Caco-2 (cell line): ENCODE results near the gene TMEM30A. TPM values are rescaled to one million over a fixed set of nuclear protein-coding genes. Genes with fewer than 3 reads are reported as not detected.

Experiments used
- BruUV-seq: library from RNA; stranded (reverse); fragments of 400-500 nt; replicated peaks from 2 replicates; lab custom pipeline; 2021; lab: Mats Ljungman, UMichigan
- CTCF ChIA-PET: fragments of 300-600 bp; sonication (Branson Sonifier 250); formaldehyde crosslinking; loops from one replicate; lab custom pipeline; 2022; ENCODE audit warnings: antibody characterized with exemption; lab: Charles Lee
- POLR2A ChIA-PET: fragments of 300-600 bp; sonication (Branson Sonifier 250); formaldehyde crosslinking; loops from one replicate; lab custom pipeline; 2022; ENCODE audit warnings: antibody characterized with exemption; lab: Charles Lee
- DNase-seq, 2 experiments: peaks; one replicate each; pipeline versions ENCODE4 v3.0.0 to v3.0.0-alpha.2; 2020 to 2022
- H3K27me3 ChIP-seq: replicated peaks from 2 replicates; pipeline ENCODE4 v1.6.0; 2011; ENCODE audit warnings: low read length; ENCODE audit not compliant: control insufficient read depth, insufficient read depth
- H3K36me3 ChIP-seq: 2 replicates; pipeline ENCODE4 v1.5.1; 2011; ENCODE audit warnings: low read length; ENCODE audit not compliant: control insufficient read depth, insufficient read depth
- H3K4me1 ChIP-seq: fragments of 250-450 bp; sonication (Bioruptor Pico); 2 replicates; pipeline ENCODE4 v1.5.1; 2020; ENCODE audit warnings: mild to moderate bottlenecking
- H3K4me3 ChIP-seq: 2 replicates; pipeline ENCODE4 v1.5.1; 2011; ENCODE audit warnings: low read depth, mild to moderate bottlenecking, control low read depth, low read length
- H3K9me3 ChIP-seq: fragments of 250-450 bp; sonication (Bioruptor Pico); 2 replicates; pipeline ENCODE4 v1.5.1; 2020; ENCODE audit warnings: mild to moderate bottlenecking, moderate library complexity
- H3K27ac Mint-ChIP-seq: one replicate; pipeline ENCODE4 v1.8.0; 2022; ENCODE audit warnings: mixed read lengths; ENCODE audit not compliant: unreplicated experiment
- H3K27me3 Mint-ChIP-seq: one replicate; pipeline ENCODE4 v1.8.0; 2022; ENCODE audit warnings: mixed read lengths; ENCODE audit not compliant: insufficient read depth, unreplicated experiment
- H3K36me3 Mint-ChIP-seq: one replicate; pipeline ENCODE4 v1.8.0; 2022; ENCODE audit warnings: mild to moderate bottlenecking, mixed read lengths; ENCODE audit not compliant: insufficient read depth, unreplicated experiment
- H3K4me1 Mint-ChIP-seq: one replicate; pipeline ENCODE4 v1.8.0; 2022; ENCODE audit warnings: low read depth, mixed read lengths; ENCODE audit not compliant: unreplicated experiment
- H3K4me3 Mint-ChIP-seq: one replicate; pipeline ENCODE4 v1.8.0; 2022; ENCODE audit warnings: mild to moderate bottlenecking, moderate library complexity, mixed read lengths; ENCODE audit not compliant: unreplicated experiment
- H3K9me3 Mint-ChIP-seq: one replicate; pipeline ENCODE4 v1.8.0; 2022; ENCODE audit warnings: mixed read lengths; ENCODE audit not compliant: unreplicated experiment
- intact Hi-C: fragments of 100-400 bp; cut with micrococcal nuclease; formaldehyde crosslinking; loops from one replicate; pipeline ENCODE4 v1.10.0; 2022; ENCODE audit not compliant: unreplicated experiment
- total RNA-seq: library from RNA; stranded (reverse); gene quantifications from 2 replicates; pipeline ENCODE4 v1.2.3, GENCODE V29; 2022
- TF ChIP-seq, protein P1 (sequence below), 2 experiments: fragments of 200-600 bp in 1 of 2; IDR thresholded peaks; 1 replicate in 1 of 2; 2 replicates in 1 of 2; pipeline versions ENCODE4 v1.5.1 to v1.8.0; 2011 to 2022; ENCODE audit warnings: antibody characterized with exemption in 1 of 2, control low read depth in 1 of 2, inconsistent platforms in 1 of 2, low read depth in 1 of 2, low read length in 1 of 2, mild to moderate bottlenecking in 1 of 2, moderate library complexity in 1 of 2; ENCODE audit not compliant: insufficient read depth in 1 of 2, severe bottlenecking in 1 of 2, unreplicated experiment in 1 of 2

Gene TMEM30A
- total RNA-seq, 1 experiment from 2014 or later = 55.8 TPM

DNA sequence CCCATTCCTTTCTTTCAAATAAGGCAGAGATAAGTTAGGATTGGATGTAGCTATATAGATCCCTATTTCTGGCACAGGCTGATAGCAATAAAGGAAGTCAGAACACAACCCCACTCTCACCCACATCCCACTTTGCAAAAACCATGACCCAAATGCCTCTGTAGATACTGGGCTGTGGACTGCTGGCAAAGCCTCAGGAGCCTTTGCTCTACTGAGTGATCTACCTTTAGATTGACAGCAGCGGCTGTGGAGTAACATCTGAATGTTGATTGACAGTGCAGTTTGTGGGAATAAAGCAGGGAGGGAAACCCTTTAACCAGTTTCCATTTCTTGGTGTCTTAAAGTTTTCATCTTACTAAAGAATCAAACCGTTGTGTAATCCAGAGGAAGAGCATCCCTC, 6.7 kb upstream of the TMEM30A start:
- CTCF ChIA-PET = no interaction called here
- no peaks in the 10 kb centered on the region for H3K36me3 ChIP-seq
- POLR2A ChIA-PET = no interaction called here
- H3K4me1 ChIP-seq = no peaks in the 10 kb centered on the region; the same call in 1 of the 2 replicates
- no peak overlapping the region for H3K27ac Mint-ChIP-seq
- peaks cover 3% of the 10 kb centered on the region for H3K27me3 Mint-ChIP-seq
- no peak overlapping the region for H3K4me3 ChIP-seq
- H3K9me3 Mint-ChIP-seq = no peaks in the 10 kb centered on the region
- no peaks in the 10 kb centered on the region for H3K9me3 ChIP-seq
- H3K4me1 Mint-ChIP-seq = no peaks in the 10 kb centered on the region
- no TSS peak for BruUV-seq
- H3K27me3 ChIP-seq = no peaks in the 10 kb centered on the region
- TF ChIP-seq, protein P1, sequence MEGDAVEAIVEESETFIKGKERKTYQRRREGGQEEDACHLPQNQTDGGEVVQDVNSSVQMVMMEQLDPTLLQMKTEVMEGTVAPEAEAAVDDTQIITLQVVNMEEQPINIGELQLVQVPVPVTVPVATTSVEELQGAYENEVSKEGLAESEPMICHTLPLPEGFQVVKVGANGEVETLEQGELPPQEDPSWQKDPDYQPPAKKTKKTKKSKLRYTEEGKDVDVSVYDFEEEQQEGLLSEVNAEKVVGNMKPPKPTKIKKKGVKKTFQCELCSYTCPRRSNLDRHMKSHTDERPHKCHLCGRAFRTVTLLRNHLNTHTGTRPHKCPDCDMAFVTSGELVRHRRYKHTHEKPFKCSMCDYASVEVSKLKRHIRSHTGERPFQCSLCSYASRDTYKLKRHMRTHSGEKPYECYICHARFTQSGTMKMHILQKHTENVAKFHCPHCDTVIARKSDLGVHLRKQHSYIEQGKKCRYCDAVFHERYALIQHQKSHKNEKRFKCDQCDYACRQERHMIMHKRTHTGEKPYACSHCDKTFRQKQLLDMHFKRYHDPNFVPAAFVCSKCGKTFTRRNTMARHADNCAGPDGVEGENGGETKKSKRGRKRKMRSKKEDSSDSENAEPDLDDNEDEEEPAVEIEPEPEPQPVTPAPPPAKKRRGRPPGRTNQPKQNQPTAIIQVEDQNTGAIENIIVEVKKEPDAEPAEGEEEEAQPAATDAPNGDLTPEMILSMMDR (IDR thresholded peaks at IDR 0.05; ENCODE audit: insufficient read depth in 1 of 2, low read depth in 1 of 2, low read length in 1 of 2, severe bottlenecking in 1 of 2, unreplicated experiment in 1 of 2) = no peak
- no peaks in the 10 kb centered on the region for H3K36me3 Mint-ChIP-seq
- no peak overlapping the region for H3K4me3 Mint-ChIP-seq
- no peak for DNase-seq
- intact Hi-C loops = no loop called here

DNA sequence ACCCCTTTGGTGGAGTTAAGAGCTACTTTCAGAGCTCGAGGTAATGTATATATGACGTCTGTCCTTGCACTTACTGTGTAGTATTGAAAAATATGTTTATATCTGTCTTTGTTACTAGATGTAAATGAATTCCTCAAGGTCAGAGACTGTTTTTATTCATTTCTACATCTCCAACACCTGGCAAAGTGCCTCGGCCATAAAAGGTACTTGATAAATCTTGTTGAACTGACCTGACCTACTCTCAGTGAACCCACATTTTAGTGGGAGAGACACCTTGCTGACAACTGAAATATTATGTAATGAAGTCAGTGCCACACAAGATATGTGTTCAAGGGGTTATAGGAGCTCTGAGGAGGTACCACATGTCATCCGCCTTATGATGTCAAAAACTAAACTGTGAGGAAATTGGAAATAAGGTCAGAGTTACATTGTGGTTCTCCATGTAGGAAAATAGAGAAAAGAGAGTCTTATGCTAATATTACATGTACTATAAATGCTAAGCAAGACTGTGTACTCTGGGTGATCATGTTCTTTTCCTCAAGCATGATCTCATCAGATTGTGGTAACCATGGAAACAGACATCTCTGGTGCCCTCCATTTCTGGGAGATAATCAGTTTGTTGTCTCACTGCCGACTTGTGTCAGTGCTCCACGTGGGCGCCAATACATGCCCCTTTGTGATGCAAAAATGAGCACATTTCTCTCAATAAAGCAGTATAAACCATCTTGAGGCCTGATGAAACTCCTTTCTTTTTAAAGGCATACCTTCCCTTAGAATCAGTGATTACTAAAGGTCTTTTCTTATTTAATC, 5.7 kb upstream of the TMEM30A start:
- H3K4me3 Mint-ChIP-seq = no peak overlapping the region

DNA sequence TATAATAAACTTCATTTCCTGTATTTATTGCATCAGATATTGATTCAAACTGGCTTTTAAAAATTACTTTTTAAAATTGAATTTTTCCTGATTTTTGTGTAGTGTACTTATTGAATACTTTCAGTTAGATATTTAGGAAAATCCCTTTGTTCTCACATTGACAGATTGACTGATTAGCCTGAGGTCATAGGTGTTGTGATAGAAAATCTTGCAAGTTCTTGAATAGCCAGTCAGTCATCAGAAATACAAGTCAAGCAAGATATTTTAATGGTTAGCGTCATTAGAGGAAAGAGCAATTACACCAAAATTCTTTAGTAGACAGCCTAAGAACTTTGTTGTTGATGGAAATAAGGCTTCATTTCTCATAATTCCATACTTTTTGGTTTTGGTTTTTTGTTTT, 3.4 kb upstream of the TMEM30A start:
- TF ChIP-seq, protein P1 (IDR thresholded peaks at IDR 0.05; ENCODE audit: insufficient read depth in 1 of 2, low read depth in 1 of 2, low read length in 1 of 2, severe bottlenecking in 1 of 2, unreplicated experiment in 1 of 2) = no peak
- no peak for DNase-seq
- no TSS peak for BruUV-seq
- Mint-ChIP-seq H3K4me1 (no peaks in the 10 kb centered on the region), H3K36me3 (no peaks in the 10 kb centered on the region), H3K27ac (no peak overlapping the region), H3K4me3 (no peak overlapping the region), H3K9me3 (no peaks in the 10 kb centered on the region), H3K27me3 (peaks cover 3% of the 10 kb centered on the region)
- H3K4me3 ChIP-seq = no peak overlapping the region
- intact Hi-C loops = no loop called here
- ChIA-PET CTCF (no interaction called here), POLR2A (no interaction called here)
- no peaks in the 10 kb centered on the region for H3K27me3 ChIP-seq
- no peaks in the 10 kb centered on the region for H3K36me3 ChIP-seq
- H3K9me3 ChIP-seq = no peaks in the 10 kb centered on the region
- H3K4me1 ChIP-seq = no peaks in the 10 kb centered on the region; the same call in 1 of the 2 replicates

More for the DNA sequence above, 5.7 kb upstream of the TMEM30A start:
- intact Hi-C loops = no loop called here
- Mint-ChIP-seq H3K9me3 (no peaks in the 10 kb centered on the region), H3K36me3 (no peaks in the 10 kb centered on the region), H3K27me3 (peaks cover 3% of the 10 kb centered on the region), H3K4me1 (no peaks in the 10 kb centered on the region), H3K27ac (no peak overlapping the region)
- H3K9me3 ChIP-seq = no peaks in the 10 kb centered on the region
- TF ChIP-seq, protein P1 (IDR thresholded peaks at IDR 0.05; ENCODE audit: insufficient read depth in 1 of 2, low read depth in 1 of 2, low read length in 1 of 2, severe bottlenecking in 1 of 2, unreplicated experiment in 1 of 2) = no peak
- DNase-seq = no peak
- no peaks in the 10 kb centered on the region for H3K27me3 ChIP-seq
- POLR2A ChIA-PET = no interaction called here
- CTCF ChIA-PET = no interaction called here
- no peaks in the 10 kb centered on the region for H3K36me3 ChIP-seq
- no TSS peak for BruUV-seq
- H3K4me3 ChIP-seq = no peak overlapping the region
- no peaks in the 10 kb centered on the region; the same call in 1 of the 2 replicates for H3K4me1 ChIP-seq
